ENCODE data around the gene RBM8A.

DNA sequence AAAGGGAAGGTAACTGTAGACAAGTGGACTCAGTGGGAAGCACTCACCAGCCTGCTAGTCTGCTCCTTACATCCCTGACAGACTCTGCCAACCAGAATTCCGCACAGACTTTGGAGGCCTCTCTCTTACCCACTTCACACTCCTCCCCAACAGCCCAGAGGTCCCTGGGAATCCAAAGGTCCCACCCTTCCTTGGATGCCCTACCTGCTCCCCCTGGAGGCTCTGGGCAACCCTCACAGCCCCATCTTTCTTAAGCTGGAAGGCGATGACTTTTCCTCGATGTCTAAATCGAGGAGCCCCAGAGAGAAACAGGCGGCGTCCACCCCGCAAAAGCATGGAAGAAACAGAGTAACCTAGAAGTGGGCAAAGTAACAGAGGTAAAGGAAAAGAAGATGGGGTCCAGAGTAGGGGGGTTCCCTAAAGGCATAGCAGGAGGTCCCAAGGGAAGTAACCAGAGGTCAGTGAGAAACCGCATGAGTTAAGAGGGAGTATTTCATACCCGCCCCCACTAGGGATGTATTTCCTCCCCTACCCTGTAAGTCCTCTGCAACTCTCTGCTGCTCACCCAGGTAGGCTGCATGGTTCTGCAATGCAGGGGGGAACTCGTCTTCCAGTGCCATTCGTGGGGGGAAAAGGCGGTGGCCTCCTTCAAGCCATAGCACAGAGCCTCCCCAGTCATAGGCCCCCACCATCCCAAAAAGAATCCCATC, 25.8 kb downstream of the RBM8A start:
- TF ChIP-seq, protein P1, sequence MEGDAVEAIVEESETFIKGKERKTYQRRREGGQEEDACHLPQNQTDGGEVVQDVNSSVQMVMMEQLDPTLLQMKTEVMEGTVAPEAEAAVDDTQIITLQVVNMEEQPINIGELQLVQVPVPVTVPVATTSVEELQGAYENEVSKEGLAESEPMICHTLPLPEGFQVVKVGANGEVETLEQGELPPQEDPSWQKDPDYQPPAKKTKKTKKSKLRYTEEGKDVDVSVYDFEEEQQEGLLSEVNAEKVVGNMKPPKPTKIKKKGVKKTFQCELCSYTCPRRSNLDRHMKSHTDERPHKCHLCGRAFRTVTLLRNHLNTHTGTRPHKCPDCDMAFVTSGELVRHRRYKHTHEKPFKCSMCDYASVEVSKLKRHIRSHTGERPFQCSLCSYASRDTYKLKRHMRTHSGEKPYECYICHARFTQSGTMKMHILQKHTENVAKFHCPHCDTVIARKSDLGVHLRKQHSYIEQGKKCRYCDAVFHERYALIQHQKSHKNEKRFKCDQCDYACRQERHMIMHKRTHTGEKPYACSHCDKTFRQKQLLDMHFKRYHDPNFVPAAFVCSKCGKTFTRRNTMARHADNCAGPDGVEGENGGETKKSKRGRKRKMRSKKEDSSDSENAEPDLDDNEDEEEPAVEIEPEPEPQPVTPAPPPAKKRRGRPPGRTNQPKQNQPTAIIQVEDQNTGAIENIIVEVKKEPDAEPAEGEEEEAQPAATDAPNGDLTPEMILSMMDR (IDR thresholded peaks at IDR 0.05), result no peak; the same call in 1 of the 2 replicates
- TF ChIP-seq ZFX (IDR thresholded peaks at IDR 0.05; ENCODE audit: borderline replicate concordance), result no peak
